Cardiac fibroblast (primary cell): Measurements from ENCODE around the gene STIM1.
A peak's percentile ranks its signal among the peaks of the same experiment; 100 is the strongest.

ENCODE experiments used
- DNase-seq, 2 donors: peaks; one replicate each; pipeline versions ENCODE4 v3.0.0 to v3.0.0-alpha.2; 2010; ENCODE audit warnings: low read depth in 2 of 2
- H3K4me3 ChIP-seq, 2 donors: replicated peaks in 1 of 2; 1 replicate in 1 of 2; 2 replicates in 1 of 2; pipeline ENCODE4 v1.5.1; 2011; ENCODE audit warnings: low read depth in 2 of 2, low read length in 2 of 2, mild to moderate bottlenecking in 2 of 2, moderate library complexity in 1 of 2
- TF ChIP-seq, protein P1 (sequence below): IDR thresholded peaks from one replicate; pipeline ENCODE4 v1.5.1; 2011; ENCODE audit warnings: low read depth, mild to moderate bottlenecking, low read length, inconsistent platforms

STIM1 gene

DNA sequence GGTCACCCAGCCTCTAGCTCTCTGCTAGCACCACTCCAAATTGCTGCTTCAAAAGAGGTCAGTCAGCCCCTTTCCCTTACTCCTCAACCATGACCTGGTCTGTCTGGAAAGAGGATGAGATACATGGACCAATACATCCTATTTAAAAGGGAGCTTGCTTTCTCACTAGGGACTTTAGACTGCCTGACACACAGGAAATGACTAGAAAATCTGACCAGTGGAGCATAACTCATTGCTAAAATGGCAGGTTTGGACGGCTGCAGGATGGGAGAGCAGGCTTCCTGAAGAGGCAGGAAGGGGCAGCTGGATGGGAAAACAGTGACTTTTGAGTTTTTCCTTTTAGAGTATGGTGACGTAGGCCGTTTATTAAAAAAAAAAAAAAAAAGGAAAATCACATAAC lies 25.3 kb downstream of the STIM1 start:
- TF ChIP-seq, protein P1, sequence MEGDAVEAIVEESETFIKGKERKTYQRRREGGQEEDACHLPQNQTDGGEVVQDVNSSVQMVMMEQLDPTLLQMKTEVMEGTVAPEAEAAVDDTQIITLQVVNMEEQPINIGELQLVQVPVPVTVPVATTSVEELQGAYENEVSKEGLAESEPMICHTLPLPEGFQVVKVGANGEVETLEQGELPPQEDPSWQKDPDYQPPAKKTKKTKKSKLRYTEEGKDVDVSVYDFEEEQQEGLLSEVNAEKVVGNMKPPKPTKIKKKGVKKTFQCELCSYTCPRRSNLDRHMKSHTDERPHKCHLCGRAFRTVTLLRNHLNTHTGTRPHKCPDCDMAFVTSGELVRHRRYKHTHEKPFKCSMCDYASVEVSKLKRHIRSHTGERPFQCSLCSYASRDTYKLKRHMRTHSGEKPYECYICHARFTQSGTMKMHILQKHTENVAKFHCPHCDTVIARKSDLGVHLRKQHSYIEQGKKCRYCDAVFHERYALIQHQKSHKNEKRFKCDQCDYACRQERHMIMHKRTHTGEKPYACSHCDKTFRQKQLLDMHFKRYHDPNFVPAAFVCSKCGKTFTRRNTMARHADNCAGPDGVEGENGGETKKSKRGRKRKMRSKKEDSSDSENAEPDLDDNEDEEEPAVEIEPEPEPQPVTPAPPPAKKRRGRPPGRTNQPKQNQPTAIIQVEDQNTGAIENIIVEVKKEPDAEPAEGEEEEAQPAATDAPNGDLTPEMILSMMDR = no peak

DNA sequence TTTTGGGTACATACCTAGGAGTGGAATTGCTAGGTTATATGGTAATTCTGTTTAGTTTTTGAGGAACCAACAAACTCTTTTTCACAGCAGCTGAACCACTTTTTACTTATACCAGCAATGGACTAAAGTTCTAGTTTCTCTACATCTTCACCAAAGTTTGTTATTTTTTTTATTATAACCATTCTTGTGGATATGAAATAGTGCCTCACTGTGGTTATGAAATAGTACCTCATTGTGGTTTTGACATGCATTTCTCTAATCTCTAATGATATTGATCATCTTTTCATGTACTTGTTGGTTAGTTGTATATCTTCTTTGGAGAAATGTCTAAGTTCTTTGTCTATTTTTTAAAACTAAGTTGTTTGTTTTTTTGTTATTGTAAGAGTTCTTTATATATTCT lies 27.2 kb downstream of the STIM1 start:
- no peak overlapping the region for H3K4me3 ChIP-seq
- no peak for DNase-seq
- TF ChIP-seq, protein P1 = no peak

More for the DNA sequence above, 25.3 kb downstream of the STIM1 start:
- no peak overlapping the region for H3K4me3 ChIP-seq
- peak in 1 of 2 donors; percentile 74 for DNase-seq

DNA sequence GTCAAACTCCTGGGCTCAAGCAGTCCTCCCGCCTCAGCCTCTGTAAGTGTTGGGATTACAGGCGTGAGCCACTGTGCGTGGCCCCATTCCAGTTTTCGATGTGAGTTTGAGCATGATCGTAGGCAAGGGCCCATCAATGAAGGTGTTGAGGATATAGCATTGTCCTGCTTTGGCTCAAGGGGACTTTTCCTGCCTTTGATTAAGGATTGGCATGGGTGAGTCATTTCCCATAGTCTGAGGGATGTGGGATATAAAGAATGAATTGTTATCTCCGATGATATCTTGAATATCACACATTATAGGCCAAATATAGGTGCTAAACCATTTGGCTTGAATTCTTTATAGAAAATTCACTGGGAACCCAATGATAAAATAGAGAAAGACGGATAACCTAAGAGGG lies 30.4 kb downstream of the STIM1 start:
- DNase-seq = no peak
- TF ChIP-seq, protein P1 = no peak
- no peak overlapping the region for H3K4me3 ChIP-seq

DNA sequence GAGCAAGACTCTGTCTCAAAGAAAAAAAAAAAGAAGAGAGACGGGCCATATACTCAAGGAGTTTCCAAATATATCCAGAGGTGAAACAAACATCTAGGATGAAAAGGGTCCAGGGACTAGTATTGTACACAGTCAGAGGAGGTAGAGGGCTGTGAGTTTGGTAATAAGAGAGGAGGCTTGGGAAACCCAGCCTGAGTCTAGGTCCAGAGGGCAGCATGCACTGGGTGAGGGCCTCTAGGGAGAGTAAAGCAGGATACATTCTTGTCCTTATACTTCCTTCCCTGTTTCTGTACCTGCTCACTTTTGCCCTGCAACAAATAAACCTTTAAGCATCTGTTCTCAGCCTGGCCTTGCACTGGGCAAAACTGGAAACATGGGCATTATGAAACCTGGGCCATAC lies 31.5 kb downstream of the STIM1 start:
- TF ChIP-seq, protein P1 = no peak
- no peak for DNase-seq
- no peak overlapping the region for H3K4me3 ChIP-seq

DNA sequence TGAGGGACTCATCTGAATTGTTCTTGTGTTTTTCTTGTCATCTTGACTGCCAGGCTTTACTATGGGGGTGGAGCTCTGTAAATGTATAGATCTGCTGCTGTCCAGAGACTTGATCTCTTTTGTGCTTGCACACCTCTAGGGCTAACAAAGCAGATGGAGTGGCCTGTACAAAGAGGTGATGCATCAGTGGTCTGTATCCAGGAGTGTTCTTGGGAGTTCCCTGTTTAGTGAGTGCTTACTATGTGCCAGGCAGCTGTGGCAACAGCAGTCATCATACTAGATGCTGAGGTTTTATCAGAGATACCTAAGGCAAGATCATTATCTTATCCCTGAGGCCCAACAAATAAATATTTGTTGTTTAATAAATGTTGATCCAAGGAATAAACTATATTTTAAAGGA lies 33.4 kb downstream of the STIM1 start:
- no peak overlapping the region for H3K4me3 ChIP-seq

DNA sequence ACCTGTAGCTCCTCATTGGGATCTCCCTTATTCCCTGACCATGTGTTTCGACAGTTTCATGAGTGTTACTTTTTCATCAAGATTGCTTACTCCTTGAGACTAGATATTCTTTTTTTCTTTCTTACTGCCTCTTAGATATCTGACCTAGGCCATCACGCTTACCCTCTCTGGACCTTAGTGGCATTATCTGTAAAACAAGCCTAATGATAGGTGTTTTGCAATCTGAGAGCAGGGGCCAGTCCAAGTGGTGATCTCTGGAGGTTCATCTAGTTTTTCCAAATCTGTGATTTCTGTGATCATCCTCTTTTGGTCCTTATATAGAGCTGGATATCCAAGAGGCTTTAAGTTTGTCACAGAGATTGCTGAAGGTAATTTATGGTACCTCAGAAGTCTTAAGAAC lies 34.5 kb downstream of the STIM1 start:
- TF ChIP-seq, protein P1 = no peak

More for the DNA sequence above, 33.4 kb downstream of the STIM1 start:
- TF ChIP-seq, protein P1 = no peak
- DNase-seq = no peak

DNA sequence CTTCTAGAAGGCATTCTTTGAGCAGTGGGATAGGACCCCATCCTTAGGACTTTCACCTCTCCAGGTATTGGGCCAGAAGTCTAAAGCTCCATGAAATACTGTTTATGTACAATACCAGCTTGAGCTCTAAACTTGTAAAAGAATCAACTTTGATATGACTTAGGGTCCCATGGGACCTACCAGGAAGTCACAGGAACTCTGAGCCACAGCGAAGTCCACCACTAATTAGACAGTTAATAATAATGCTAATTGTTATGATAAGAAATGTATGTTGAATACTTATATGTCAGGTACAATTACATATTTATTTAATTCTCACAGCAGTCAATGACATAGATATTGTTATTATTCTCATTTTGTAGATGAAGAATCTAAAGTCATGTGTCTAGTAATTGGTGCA lies 35.3 kb downstream of the STIM1 start:
- no peak for DNase-seq
- no peak overlapping the region for H3K4me3 ChIP-seq
- TF ChIP-seq, protein P1 = no peak

More for the DNA sequence above, 34.5 kb downstream of the STIM1 start:
- no peak for DNase-seq
- no peak overlapping the region for H3K4me3 ChIP-seq
